Karpas-422 (cell line): Measurements from ENCODE around the gene SPATS1. TPM values are rescaled to one million over a fixed set of nuclear protein-coding genes. Genes with fewer than 3 reads are reported as not detected.
"Not testable (repeated sequence)": the region's sequence is repeated elsewhere in the genome, so short reads cannot be mapped to it uniquely, and the experiment has no call there.

Experiments used
- DNase-seq: peaks from one replicate; pipeline ENCODE4 v3.0.0-alpha.2; 2015
- H2AFZ ChIP-seq: fragments of 200-600 bp; sonication (generic); 2 replicates; pipeline ENCODE4 v1.6.1; 2014; ENCODE audit warnings: antibody characterized with exemption, low read length, mixed read lengths
- H3K27ac ChIP-seq: fragments of 200-600 bp; sonication (generic); 2 replicates; pipeline ENCODE4 v1.5.1; 2014; ENCODE audit warnings: mild to moderate bottlenecking, low read length, moderate library complexity
- H3K27me3 ChIP-seq: fragments of 200-600 bp; sonication (generic); 2 replicates; pipeline ENCODE4 v1.6.1; 2014; ENCODE audit warnings: low read length, mixed read lengths
- H3K36me3 ChIP-seq: fragments of 200-600 bp; sonication (generic); 2 replicates; pipeline ENCODE4 v1.6.1; 2014; ENCODE audit warnings: low read length, mixed read lengths; ENCODE audit not compliant: insufficient read depth
- H3K4me1 ChIP-seq: fragments of 200-600 bp; sonication (generic); 2 replicates; pipeline ENCODE4 v1.6.1; 2014; ENCODE audit warnings: mild to moderate bottlenecking, low read length, mixed read lengths
- H3K4me2 ChIP-seq: fragments of 200-600 bp; sonication (generic); 2 replicates; pipeline ENCODE4 v1.6.1; 2014; ENCODE audit warnings: low read length, low read depth, mild to moderate bottlenecking; ENCODE audit not compliant: poor library complexity, severe bottlenecking
- H3K4me3 ChIP-seq: fragments of 200-600 bp; sonication (generic); 2 replicates; pipeline ENCODE4 v1.5.1; 2014; ENCODE audit warnings: mild to moderate bottlenecking, antibody characterized with exemption, low read length, mixed read lengths
- H3K79me2 ChIP-seq: fragments of 200-600 bp; sonication (generic); 2 replicates; pipeline ENCODE4 v1.6.1; 2014; ENCODE audit warnings: mild to moderate bottlenecking, low read length, mixed read lengths
- H3K9ac ChIP-seq: fragments of 200-600 bp; sonication (generic); 2 replicates; pipeline ENCODE4 v1.6.0; 2014; ENCODE audit warnings: low read length
- H3K9me2 ChIP-seq: fragments of 200-600 bp; sonication (generic), shearing (Covaris generic); replicated peaks from 2 replicates; pipeline ENCODE4 v1.6.0; 2014; ENCODE audit warnings: mild to moderate bottlenecking, low read length, moderate library complexity; ENCODE audit not compliant: insufficient read depth
- H3K9me3 ChIP-seq: fragments of 300-700, 200-600 bp; sonication (generic); 2 replicates; pipeline ENCODE4 v1.6.1; 2014; ENCODE audit warnings: low read length, mixed read lengths
- H4K20me1 ChIP-seq: fragments of 200-600 bp; sonication (generic); 2 replicates; pipeline ENCODE4 v1.6.1; 2014; ENCODE audit warnings: mild to moderate bottlenecking, antibody characterized with exemption, low read length, low read depth; ENCODE audit not compliant: insufficient read depth
- total RNA-seq: library from RNA; depleted of rRNA; stranded (reverse); fragments of >200 nt; shearing (Covaris generic); gene quantifications from 2 replicates; pipeline ENCODE4 v1.2.3, GENCODE V29; 2014; ENCODE audit warnings: low replicate concordance

Gene SPATS1
- total RNA-seq, 1 experiment from 2014 or later, result not detected

DNA sequence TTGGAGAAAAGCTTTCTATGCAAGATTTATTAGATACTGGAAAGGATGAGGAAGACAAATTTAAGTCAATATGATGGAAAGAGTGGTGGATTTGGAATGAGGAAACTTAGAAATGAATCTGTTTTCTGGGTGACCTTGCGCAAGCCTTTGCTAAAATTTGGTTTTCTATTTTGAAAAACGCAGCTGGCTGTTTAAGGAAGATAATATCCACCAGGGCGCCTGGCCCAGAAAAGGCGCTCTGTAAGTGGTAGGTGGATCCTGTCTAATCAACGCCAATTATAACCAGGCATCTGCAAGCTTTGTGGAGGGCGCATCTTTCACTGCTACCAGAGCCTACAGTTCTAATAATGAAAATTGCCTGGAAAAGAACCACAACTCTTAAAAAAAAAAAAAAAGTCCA is 398 bp upstream of the SPATS1 start:
- Histone ChIP-seq H3K4me3 (no peak overlapping the region), H2AFZ (no peak overlapping the region), H3K9me2 (no peaks in the 10 kb centered on the region)

DNA sequence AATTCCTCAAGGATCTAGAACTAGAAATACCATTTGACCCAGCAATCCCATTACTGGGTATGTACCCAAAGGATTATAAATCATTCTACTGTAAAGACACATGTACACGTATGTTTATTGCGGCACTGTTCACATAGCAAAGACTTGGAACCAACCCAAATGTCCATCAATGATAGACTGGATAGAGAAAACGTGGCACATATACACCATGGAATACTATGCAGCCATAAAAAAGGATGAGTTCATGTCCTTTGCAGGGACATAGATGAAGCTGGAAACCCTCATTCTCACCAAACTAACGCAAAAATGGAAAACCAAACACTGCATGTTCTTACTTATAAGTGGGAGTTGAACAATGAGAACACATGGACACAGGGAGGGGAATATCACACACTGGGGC is 4.4 kb downstream of the SPATS1 start:
- not testable (repeated sequence) for H3K9me3 ChIP-seq, H3K9ac ChIP-seq, H3K27ac ChIP-seq, H4K20me1 ChIP-seq, H3K27me3 ChIP-seq, H3K79me2 ChIP-seq, DNase-seq, H3K4me3 ChIP-seq, H2AFZ ChIP-seq, H3K36me3 ChIP-seq, H3K9me2 ChIP-seq, H3K4me2 ChIP-seq
- H3K4me1 ChIP-seq, result peaks cover 12% of the 10 kb centered on the region

More for the DNA sequence above, 398 bp upstream of the SPATS1 start:
- H3K27me3 ChIP-seq, result no peaks in the 10 kb centered on the region
- H3K27ac ChIP-seq, result no peak overlapping the region
- H3K4me2 ChIP-seq, result no peak overlapping the region
- peaks cover 26% of the 10 kb centered on the region for H3K4me1 ChIP-seq
- H3K36me3 ChIP-seq, result no peaks in the 10 kb centered on the region
- no peaks in the 10 kb centered on the region for H3K79me2 ChIP-seq
- H3K9me3 ChIP-seq, result no peaks in the 10 kb centered on the region
- H3K9ac ChIP-seq, result no peak overlapping the region
- DNase-seq, result no peak
- no peaks in the 10 kb centered on the region for H4K20me1 ChIP-seq

GRCh38 chr6:44349904-44350649 is 7.6 kb downstream of the SPATS1 start:
- H4K20me1 ChIP-seq, result no peaks in the 10 kb centered on the region
- H3K9ac ChIP-seq, result no peak overlapping the region
- no peak overlapping the region for H3K27ac ChIP-seq
- H3K36me3 ChIP-seq, result no peaks in the 10 kb centered on the region
- H3K4me1 ChIP-seq, result no peaks in the 10 kb centered on the region
- no peak overlapping the region for H2AFZ ChIP-seq
- H3K9me2 ChIP-seq, result no peaks in the 10 kb centered on the region
- H3K4me2 ChIP-seq, result no peak overlapping the region
- no peak overlapping the region for H3K4me3 ChIP-seq
- no peaks in the 10 kb centered on the region for H3K79me2 ChIP-seq
- no peaks in the 10 kb centered on the region for H3K9me3 ChIP-seq
- DNase-seq, result no peak
- no peaks in the 10 kb centered on the region for H3K27me3 ChIP-seq

- H3K79me2 ChIP-seq, result not testable (repeated sequence)
These were observed 8.2 kb downstream of the SPATS1 start for GRCh38 chr6:44350650-44350994.

GRCh38 chr6:44352259-44352658 is 9.8 kb downstream of the SPATS1 start:
- Histone ChIP-seq H3K9me3 (no peaks in the 10 kb centered on the region), H3K9ac (no peak overlapping the region), H3K9me2 (no peaks in the 10 kb centered on the region), H3K4me3 (no peak overlapping the region), H2AFZ (no peak overlapping the region), H3K4me2 (no peak overlapping the region), H3K27ac (no peak overlapping the region), H3K36me3 (no peaks in the 10 kb centered on the region), H3K4me1 (no peaks in the 10 kb centered on the region), H3K79me2 (no peaks in the 10 kb centered on the region), H3K27me3 (0 out of 2 replicates have a peak, but pooled peaks cover 3% of the 10 kb centered on the region), H4K20me1 (no peaks in the 10 kb centered on the region)
- no peak for DNase-seq

More at GRCh38 chr6:44350650-44350994, 8.2 kb downstream of the SPATS1 start:
- not testable (repeated sequence) for DNase-seq, H3K36me3 ChIP-seq, H3K27ac ChIP-seq, H2AFZ ChIP-seq, H4K20me1 ChIP-seq, H3K4me1 ChIP-seq, H3K4me2 ChIP-seq, H3K27me3 ChIP-seq, H3K9ac ChIP-seq, H3K4me3 ChIP-seq, H3K9me2 ChIP-seq, H3K9me3 ChIP-seq

- DNase-seq, result no peak
- H4K20me1 ChIP-seq, result no peaks in the 10 kb centered on the region
- no peaks in the 10 kb centered on the region for H3K79me2 ChIP-seq
- H3K4me3 ChIP-seq, result no peak overlapping the region
- H3K27ac ChIP-seq, result no peak overlapping the region
- H3K9me3 ChIP-seq, result no peaks in the 10 kb centered on the region
- H3K4me2 ChIP-seq, result no peak overlapping the region
- H3K27me3 ChIP-seq, result 0 out of 2 replicates have a peak, but pooled peaks cover 3% of the 10 kb centered on the region
- H3K4me1 ChIP-seq, result no peaks in the 10 kb centered on the region
- H3K9me2 ChIP-seq, result no peaks in the 10 kb centered on the region
- no peaks in the 10 kb centered on the region for H3K36me3 ChIP-seq
- no peak overlapping the region for H2AFZ ChIP-seq
- H3K9ac ChIP-seq, result no peak overlapping the region
These were observed 10.9 kb downstream of the SPATS1 start for GRCh38 chr6:44353336-44353735.

- Histone ChIP-seq H3K4me2 (no peak overlapping the region), H3K9ac (no peak overlapping the region), H3K4me1 (no peaks in the 10 kb centered on the region), H3K27me3 (0 out of 2 replicates have a peak, but pooled peaks cover 3% of the 10 kb centered on the region), H3K9me3 (no peaks in the 10 kb centered on the region), H3K27ac (no peak overlapping the region), H3K36me3 (no peaks in the 10 kb centered on the region), H3K4me3 (no peak overlapping the region), H3K79me2 (no peaks in the 10 kb centered on the region), H4K20me1 (no peaks in the 10 kb centered on the region), H3K9me2 (no peaks in the 10 kb centered on the region), H2AFZ (no peak overlapping the region)
- no peak for DNase-seq
These were observed 13.2 kb downstream of the SPATS1 start for GRCh38 chr6:44355640-44356039.

GRCh38 chr6:44356487-44356886 is 14.0 kb downstream of the SPATS1 start:
- Histone ChIP-seq H3K4me2 (no peak overlapping the region), H3K4me3 (no peak overlapping the region), H3K9me2 (no peaks in the 10 kb centered on the region), H3K36me3 (no peaks in the 10 kb centered on the region), H2AFZ (no peak overlapping the region), H3K9ac (no peak overlapping the region), H3K27me3 (0 out of 2 replicates have a peak, but pooled peaks cover 3% of the 10 kb centered on the region), H3K79me2 (no peaks in the 10 kb centered on the region), H3K4me1 (no peaks in the 10 kb centered on the region), H3K9me3 (no peaks in the 10 kb centered on the region), H4K20me1 (no peaks in the 10 kb centered on the region), H3K27ac (no peak overlapping the region)
- DNase-seq, result no peak
